ENCODE data around the gene PGBD1.

Gene PGBD1

GRCh38 chr6:28343898-28344677 lies 62.7 kb downstream of the PGBD1 start:
- no peak for TF ChIP-seq REST (IDR thresholded peaks at IDR 0.05; ENCODE audit: insufficient read depth in 1 of 2, low read depth in 2 of 2, low read length in 2 of 2)
- TF ChIP-seq POLR2AphosphoS5 (IDR thresholded peaks at IDR 0.05; ENCODE audit: low read depth, low read length) = no peak
- TF ChIP-seq TAF1 (IDR thresholded peaks at IDR 0.05; ENCODE audit: borderline replicate concordance, insufficient read depth, low read length) = no peak
- TF ChIP-seq FOXP2 (optimal IDR thresholded peaks at IDR 0.05; ENCODE audit: borderline replicate concordance, extremely low read depth, extremely low read length, insufficient read depth) = no peak
- TF ChIP-seq SIN3A (IDR thresholded peaks at IDR 0.05; ENCODE audit: borderline replicate concordance, insufficient read depth, low read length) = no peak

- TF ChIP-seq FOXP2 (optimal IDR thresholded peaks at IDR 0.05; ENCODE audit: borderline replicate concordance, extremely low read depth, extremely low read length, insufficient read depth) = no peak
- no peak for TF ChIP-seq TAF1 (IDR thresholded peaks at IDR 0.05; ENCODE audit: borderline replicate concordance, insufficient read depth, low read length)
- TF ChIP-seq REST (IDR thresholded peaks at IDR 0.05; ENCODE audit: insufficient read depth in 1 of 2, low read depth in 2 of 2, low read length in 2 of 2) = no peak
- TF ChIP-seq SIN3A (IDR thresholded peaks at IDR 0.05; ENCODE audit: borderline replicate concordance, insufficient read depth, low read length) = no peak
- no peak for TF ChIP-seq POLR2AphosphoS5 (IDR thresholded peaks at IDR 0.05; ENCODE audit: low read depth, low read length)
Observed at GRCh38 chr6:28345201-28345600, 63.8 kb downstream of the PGBD1 start.

- TF ChIP-seq FOXP2 (optimal IDR thresholded peaks at IDR 0.05; ENCODE audit: borderline replicate concordance, extremely low read depth, extremely low read length, insufficient read depth) (no peak), POLR2AphosphoS5 (IDR thresholded peaks at IDR 0.05; ENCODE audit: low read depth, low read length) (no peak), SIN3A (IDR thresholded peaks at IDR 0.05; ENCODE audit: borderline replicate concordance, insufficient read depth, low read length) (no peak), REST (IDR thresholded peaks at IDR 0.05; ENCODE audit: insufficient read depth in 1 of 2, low read depth in 2 of 2, low read length in 2 of 2) (no peak), TAF1 (IDR thresholded peaks at IDR 0.05; ENCODE audit: borderline replicate concordance, insufficient read depth, low read length) (no peak)
Observed at GRCh38 chr6:28347119-28347518, 65.7 kb downstream of the PGBD1 start.

- no peak for TF ChIP-seq SIN3A (IDR thresholded peaks at IDR 0.05; ENCODE audit: borderline replicate concordance, insufficient read depth, low read length)
- TF ChIP-seq REST (IDR thresholded peaks at IDR 0.05; ENCODE audit: insufficient read depth in 1 of 2, low read depth in 2 of 2, low read length in 2 of 2) = no peak
- TF ChIP-seq FOXP2 (optimal IDR thresholded peaks at IDR 0.05; ENCODE audit: borderline replicate concordance, extremely low read depth, extremely low read length, insufficient read depth) = no peak
- no peak for TF ChIP-seq TAF1 (IDR thresholded peaks at IDR 0.05; ENCODE audit: borderline replicate concordance, insufficient read depth, low read length)
- TF ChIP-seq POLR2AphosphoS5 (IDR thresholded peaks at IDR 0.05; ENCODE audit: low read depth, low read length) = no peak; the same call in 1 of the 2 replicates
Observed at GRCh38 chr6:28349344-28349891, 68.0 kb downstream of the PGBD1 start.

All from PFSK-1 (cell line).